H1 (cell line): ENCODE data around the gene TMEM135. TPM values are rescaled to one million over a fixed set of nuclear protein-coding genes. Genes with fewer than 3 reads are reported as not detected.

ENCODE experiments used
- CTCF ChIA-PET: fragments of 300-600 bp; sonication (Branson Sonifier 250); formaldehyde crosslinking; loops from one replicate; lab custom pipeline; 2021; ENCODE audit not compliant: partially characterized antibody; lab: Charles Lee
- POLR2A ChIA-PET: fragments of 300-600 bp; sonication (Branson Sonifier 250); formaldehyde crosslinking; loops from one replicate; lab custom pipeline; 2021; ENCODE audit warnings: inconsistent platforms; ENCODE audit not compliant: partially characterized antibody; lab: Charles Lee
- DNase-seq, 2 experiments: peaks; one replicate each; pipeline versions ENCODE4 v3.0.0 to v3.0.0-alpha.2; 2010 to 2022; ENCODE audit warnings: low spot score in 2 of 2, low read depth in 1 of 2, mixed read lengths in 1 of 2
- FAIRE-seq: peaks from 2 replicates; lab custom pipeline; 2011; peaks lifted over from hg19 to GRCh38; lab: Jason Lieb, UNC
- H2AFZ ChIP-seq: 2 replicates; pipeline ENCODE4 v1.8.1; 2012; ENCODE audit warnings: low read length, inconsistent platforms
- H2AK5ac ChIP-seq: 2 replicates; pipeline ENCODE4 v1.6.1; 2013; ENCODE audit warnings: low read depth, low read length
- H2BK120ac ChIP-seq: replicated peaks from 2 replicates; pipeline ENCODE3; 2013; ENCODE audit warnings: low read depth, low read length, inconsistent platforms
- H2BK12ac ChIP-seq: 2 replicates; pipeline ENCODE4 v1.6.1; 2013; ENCODE audit warnings: low read depth, low read length
- H2BK15ac ChIP-seq: 2 replicates; pipeline ENCODE4 v1.6.1; 2013; ENCODE audit warnings: low read length
- H2BK20ac ChIP-seq: 2 replicates; pipeline ENCODE4 v1.6.1; 2013; ENCODE audit warnings: low read length
- H2BK5ac ChIP-seq: 2 replicates; pipeline ENCODE4 v1.6.1; 2013; ENCODE audit warnings: low read depth, low read length
- H3K14ac ChIP-seq: 2 replicates; pipeline ENCODE4 v1.6.1; 2013; ENCODE audit warnings: inconsistent platforms; ENCODE audit not compliant: insufficient read length
- H3K18ac ChIP-seq: 2 replicates; pipeline ENCODE4 v1.6.1; 2013; ENCODE audit warnings: low read length; ENCODE audit errors: extremely low read depth
- H3K23ac ChIP-seq: 2 replicates; pipeline ENCODE4 v1.6.1; 2013; ENCODE audit warnings: inconsistent platforms; ENCODE audit not compliant: insufficient read length
- H3K23me2 ChIP-seq: 2 replicates; pipeline ENCODE4 v1.6.1; 2013; ENCODE audit warnings: low read depth, low read length
- H3K27ac ChIP-seq: 2 replicates; pipeline ENCODE4 v1.6.1; 2011; ENCODE audit warnings: low read depth, low read length, inconsistent platforms
- H3K27me3 ChIP-seq, 4 experiments: replicated peaks in 1 of 4; 1 replicate in 1 of 4; 2 replicates in 3 of 4; pipeline versions ENCODE4 v1.6.1 to v1.8.1; 2011 to 2013; ENCODE audit warnings: low read length in 3 of 4, mild to moderate bottlenecking in 3 of 4, inconsistent platforms in 2 of 4, mixed read lengths in 2 of 4, moderate library complexity in 1 of 4; ENCODE audit not compliant: control insufficient read depth in 3 of 4, insufficient read depth in 3 of 4; ENCODE audit errors: extremely low read depth in 1 of 4
- H3K36me3 ChIP-seq, 4 experiments: 2 replicates each; pipeline versions ENCODE4 v1.6.1 to v1.8.1; 2011 to 2013; ENCODE audit warnings: mild to moderate bottlenecking in 4 of 4, low read length in 3 of 4, moderate library complexity in 2 of 4, control low read depth in 1 of 4, inconsistent platforms in 1 of 4; ENCODE audit not compliant: insufficient read depth in 4 of 4, control insufficient read depth in 2 of 4
- H3K4ac ChIP-seq: replicated peaks from 2 replicates; pipeline ENCODE3; 2013; ENCODE audit warnings: low read length, low read depth, mixed read lengths, inconsistent platforms; ENCODE audit not compliant: insufficient read length
- H3K4me1 ChIP-seq, 4 experiments: replicated peaks in 1 of 4; 1 replicate in 1 of 4; 2 replicates in 3 of 4; pipeline versions ENCODE4 v1.6.1 to v1.8.1; 2011 to 2013; ENCODE audit warnings: low read length in 3 of 4, inconsistent platforms in 2 of 4, mixed read lengths in 1 of 4; ENCODE audit not compliant: insufficient read depth in 4 of 4, control insufficient read depth in 3 of 4
- H3K4me2 ChIP-seq, 2 experiments: 2 replicates each; pipeline versions ENCODE4 v1.6.1 to v1.8.1; 2011 to 2013; ENCODE audit warnings: low read depth in 2 of 2, low read length in 2 of 2, control low read depth in 1 of 2, inconsistent platforms in 1 of 2, mild to moderate bottlenecking in 1 of 2; ENCODE audit not compliant: insufficient read depth in 1 of 2
- H3K4me3 ChIP-seq, 4 experiments: fragments of 200-600, 300-600 bp in 1 of 4; sonication (generic), shearing (Covaris generic), sonication (Bioruptor Twin) in 1 of 4; 2 replicates each; pipeline versions ENCODE4 v1.5.1 to v1.8.1; 2011 to 2016; ENCODE audit warnings: low read length in 4 of 4, low read depth in 3 of 4, control low read depth in 2 of 4, inconsistent platforms in 2 of 4, mild to moderate bottlenecking in 2 of 4, mixed read lengths in 1 of 4, moderate library complexity in 1 of 4; ENCODE audit not compliant: insufficient read depth in 2 of 4; ENCODE audit errors: extremely low read depth in 1 of 4
- H3K56ac ChIP-seq: replicated peaks from 2 replicates; pipeline ENCODE3; 2013; ENCODE audit warnings: low read depth, mild to moderate bottlenecking, mixed read lengths, low read length, inconsistent platforms; ENCODE audit not compliant: insufficient read length
- H3K79me1 ChIP-seq: 2 replicates; pipeline ENCODE4 v1.6.1; 2013; ENCODE audit warnings: low read depth, low read length, control low read depth
- H3K79me2 ChIP-seq, 2 experiments: 2 replicates each; pipeline versions ENCODE4 v1.6.1 to v1.8.1; 2012 to 2013; ENCODE audit warnings: low read length in 2 of 2, mild to moderate bottlenecking in 2 of 2, inconsistent platforms in 1 of 2; ENCODE audit not compliant: insufficient read depth in 2 of 2, control insufficient read depth in 1 of 2
- H3K9ac ChIP-seq, 4 experiments: replicated peaks in 1 of 4; 1 replicate in 1 of 4; 2 replicates in 3 of 4; pipeline versions ENCODE4 v1.6.1 to v1.8.1; 2011 to 2013; ENCODE audit warnings: low read depth in 3 of 4, low read length in 3 of 4, control low read depth in 2 of 4, mild to moderate bottlenecking in 2 of 4, moderate library complexity in 2 of 4, inconsistent platforms in 1 of 4; ENCODE audit errors: extremely low read depth in 1 of 4
- H3K9me3 ChIP-seq, 2 experiments: 2 replicates each; pipeline versions ENCODE4 v1.6.1 to v1.8.1; 2012 to 2013; ENCODE audit warnings: mild to moderate bottlenecking in 2 of 2, moderate library complexity in 2 of 2, control low read depth in 1 of 2, inconsistent platforms in 1 of 2, low read depth in 1 of 2, low read length in 1 of 2, mixed read lengths in 1 of 2; ENCODE audit not compliant: insufficient read depth in 2 of 2
- H4K20me1 ChIP-seq, 2 experiments: replicated peaks in 1 of 2; 2 replicates each; pipeline versions ENCODE3 to v1.8.1; 2011 to 2013; ENCODE audit warnings: inconsistent platforms in 2 of 2, low read length in 2 of 2, mild to moderate bottlenecking in 1 of 2; ENCODE audit not compliant: insufficient read depth in 2 of 2, control insufficient read depth in 1 of 2
- H4K5ac ChIP-seq: 2 replicates; pipeline ENCODE4 v1.6.1; 2013; ENCODE audit warnings: low read length, low read depth, mixed read lengths, inconsistent platforms; ENCODE audit not compliant: insufficient read length
- H4K8ac ChIP-seq: 2 replicates; pipeline ENCODE4 v1.8.0; 2013; ENCODE audit warnings: mild to moderate bottlenecking, moderate library complexity, low read length, inconsistent platforms; ENCODE audit not compliant: insufficient read depth; ENCODE audit errors: extremely low read depth
- H4K91ac ChIP-seq: replicated peaks from 2 replicates; pipeline ENCODE3; 2013; ENCODE audit warnings: low read length, mixed read lengths, inconsistent platforms; ENCODE audit not compliant: insufficient read length
- ATF2 ChIP-seq: IDR thresholded peaks from 2 replicates; pipeline ENCODE4 v1.6.1; 2012; ENCODE audit warnings: low read length, inconsistent platforms
- JUND ChIP-seq: IDR thresholded peaks from 2 replicates; pipeline ENCODE4 v1.6.1; 2011; ENCODE audit warnings: mild to moderate bottlenecking, improper control_type of control experiment, low read length
- SIN3A ChIP-seq, 2 experiments: IDR thresholded peaks in 1 of 2; conservative IDR thresholded peaks in 1 of 2; 2 replicates each; pipeline ENCODE4 v1.6.1; 2011 to 2012; ENCODE audit warnings: low read length in 2 of 2, improper control_type of control experiment in 1 of 2, low read depth in 1 of 2, mild to moderate bottlenecking in 1 of 2
- WGBS, 2 experiments: shearing (Covaris generic) in 1 of 2; methylation state at CpG; one replicate each; pipeline versions ENCODE4 v1.1.6 to v1.1.7; 2013 to 2015; ENCODE audit warnings: low lambda C conversion rate in 2 of 2, mixed read lengths in 2 of 2, inconsistent platforms in 1 of 2, low coverage in 1 of 2, missing lambda C conversion rate in 1 of 2; ENCODE audit not compliant: insufficient replicate concordance in 2 of 2, insufficient coverage in 1 of 2, insufficient read length in 1 of 2; ENCODE audit errors: extremely low coverage in 1 of 2, missing lambda C conversion rate in 1 of 2; 5-methylcytosine and 5-hydroxymethylcytosine counted together
- polyA plus RNA-seq, 7 experiments: library from polyadenylated mRNA; depleted of rRNA in 3 of 7; stranded (reverse) in 5 of 7; unstranded in 2 of 7; fragments of >200 nt in 5 of 7; fragments of 200-250 nt in 2 of 7; gene quantifications; 1 replicate in 5 of 7; 2 replicates in 1 of 7; 4 replicates in 1 of 7; pipeline versions ENCODE4 v1.2.1 to v1.2.3, GENCODE V29; 2011 to 2013; ENCODE audit warnings: missing spikeins in 2 of 7, mixed read lengths in 2 of 7
- total RNA-seq: library from RNA; stranded (reverse); fragmentation: NEBNext Ultra II Directional; extraction: Animal tissue kit (Norgen Biotek cat#: 25700); gene quantifications from 2 replicates; pipeline ENCODE4 v1.2.1, GENCODE V29; 2021

TMEM135 gene
- total and polyA plus RNA-seq, 2 of the 8 experiments (the other 6 are each of a cell fraction or from before 2014, with no cell fraction given): 9.3 to 31.3 TPM

DNA sequence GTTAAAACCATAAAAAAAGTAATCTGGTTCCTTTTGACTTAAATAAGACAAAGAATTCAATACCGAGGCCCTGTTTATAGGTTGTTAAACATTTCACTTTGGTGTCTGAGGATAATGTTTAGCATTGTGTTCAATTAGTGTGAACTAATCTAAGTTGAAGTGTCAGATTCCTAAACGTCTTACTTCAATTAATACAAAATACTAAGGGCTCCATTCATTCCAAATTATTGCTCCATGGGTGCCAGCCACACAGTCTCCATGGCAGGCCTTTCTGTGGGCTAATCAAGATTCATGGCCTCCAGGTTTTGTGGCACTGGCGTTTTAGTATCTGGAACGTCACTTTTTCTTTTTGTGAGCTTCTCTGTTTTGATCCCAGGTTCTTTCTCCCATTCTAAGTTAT lies 89.4 kb downstream of the TMEM135 start:
- Histone ChIP-seq H3K27ac (no peak overlapping the region), H3K79me1 (no peaks in the 10 kb centered on the region; the same call in 1 of the 2 replicates), H3K23ac (no peak overlapping the region), H2AK5ac (no peak overlapping the region), H4K91ac (no peak overlapping the region), H2AFZ (no peak overlapping the region), H2BK15ac (no peak overlapping the region), H3K18ac (no peak overlapping the region), H3K79me2 (no peaks in the 10 kb centered on the region), H4K5ac (no peak overlapping the region), H3K56ac (no peak overlapping the region), H3K4me2 (no peak overlapping the region), H3K9ac (no peak overlapping the region), H2BK20ac (no peak overlapping the region), H3K4me1 (no peaks in the 10 kb centered on the region), H3K27me3 (no peaks in the 10 kb centered on the region), H2BK12ac (no peak overlapping the region), H2BK120ac (no peak overlapping the region), H3K4me3 (no peak overlapping the region), H4K20me1 (no peaks in the 10 kb centered on the region), H4K8ac (no peak overlapping the region), H3K9me3 (peaks cover 4 to 6% of the 10 kb centered on the region in 2 experiments; a peak in 1 of 4 replicates), H3K14ac (no peak overlapping the region), H3K4ac (no peak overlapping the region), H2BK5ac (no peak overlapping the region), H3K36me3 (no peaks in the 10 kb centered on the region), H3K23me2 (no peaks in the 10 kb centered on the region; the same call in 1 of the 2 replicates)
- TF ChIP-seq ATF2: no peak
- no peak for TF ChIP-seq JUND
- TF ChIP-seq SIN3A (conservative IDR thresholded peaks at IDR 0.05 in 1 of 2, IDR thresholded peaks at IDR 0.05 in 1 of 2; ENCODE audit: low read depth in 1 of 2, low read length in 2 of 2): no peak
- ChIA-PET CTCF (interaction anchor here (1.9 kb wide), 1 partner anchor 9 kb away, joined by 5 read pairs; no protein-coding TSS in a partner anchor), POLR2A (no interaction called here)
- FAIRE-seq: no peak
- no peak for DNase-seq
- WGBS, 2 experiments: 85% methylated on average over 4 of the region's 4 CpGs; no CpG with 5 or more reads in 1 of the 2 experiments
